Brain microvascular endothelial cell (primary cell): ENCODE measurements around the gene B4GALNT4.

ENCODE experiments used
- DNase-seq: peaks from one replicate; pipeline ENCODE4 v3.0.0-alpha.2; 2020
- H3K27ac ChIP-seq: fragments of 250-450 bp; sonication (Bioruptor Pico); 2 replicates; pipeline ENCODE4 v1.5.1; 2020; ENCODE audit warnings: mild to moderate bottlenecking, moderate library complexity
- H3K27me3 ChIP-seq: fragments of 250-450 bp; sonication (Bioruptor Pico); replicated peaks from 2 replicates; pipeline ENCODE4 v1.5.1; 2020; ENCODE audit warnings: mild to moderate bottlenecking
- H3K36me3 ChIP-seq: fragments of 250-450 bp; sonication (Bioruptor Pico); replicated peaks from 2 replicates; pipeline ENCODE4 v1.5.1; 2020; ENCODE audit warnings: mild to moderate bottlenecking
- H3K4me3 ChIP-seq: 2 replicates; pipeline ENCODE4 v1.5.1; 2011; ENCODE audit warnings: low read depth, mild to moderate bottlenecking, control low read depth, low read length, moderate library complexity
- CTCF ChIP-seq: IDR thresholded peaks from 2 replicates; pipeline ENCODE4 v1.5.1; 2011; ENCODE audit warnings: low read depth, mild to moderate bottlenecking, moderate library complexity, low read length, control low read depth, inconsistent platforms; ENCODE audit errors: missing control alignments
- in situ Hi-C: cut with HindIII; loops from 2 replicates; pipeline ENCODE4 v1.10.0; 2017; ENCODE audit warnings: low sequenced_read_pairs, low pct_ligation_motif_present

Gene B4GALNT4

GRCh38 chr11:417652-418342, 48.5 kb downstream of the B4GALNT4 start:
- in situ Hi-C loops, result no loop called here
- Histone ChIP-seq H3K4me3 (no peak overlapping the region), H3K27me3 (no peaks in the 10 kb centered on the region), H3K27ac (no peak overlapping the region), H3K36me3 (no peaks in the 10 kb centered on the region)
- DNase-seq, result no peak
- no peak for TF ChIP-seq CTCF

- Histone ChIP-seq H3K27me3 (no peaks in the 10 kb centered on the region), H3K27ac (no peak overlapping the region), H3K4me3 (no peak overlapping the region), H3K36me3 (no peaks in the 10 kb centered on the region)
- in situ Hi-C loops, result no loop called here
- no peak for DNase-seq
- TF ChIP-seq CTCF, result no peak
These were observed 49.3 kb downstream of the B4GALNT4 start for GRCh38 chr11:418343-419247.

GRCh38 chr11:419248-420005, 50.1 kb downstream of the B4GALNT4 start:
- Histone ChIP-seq H3K27ac (no peak overlapping the region), H3K27me3 (peaks cover 1% of the 10 kb centered on the region), H3K4me3 (no peak overlapping the region), H3K36me3 (no peaks in the 10 kb centered on the region)
- TF ChIP-seq CTCF, result no peak
- no peak for DNase-seq
- in situ Hi-C loops, result no loop called here

- no peak for TF ChIP-seq CTCF
- in situ Hi-C loops, result no loop called here
- DNase-seq, result no peak
These were observed 51.0 kb downstream of the B4GALNT4 start for GRCh38 chr11:420054-420910.

GRCh38 chr11:420911-421321, 51.6 kb downstream of the B4GALNT4 start:
- Histone ChIP-seq H3K27ac (no peak overlapping the region), H3K36me3 (no peaks in the 10 kb centered on the region), H3K27me3 (peaks cover 2% of the 10 kb centered on the region), H3K4me3 (no peak overlapping the region)
- no peak for DNase-seq
- in situ Hi-C loops, result no loop called here
- TF ChIP-seq CTCF, result no peak

More at GRCh38 chr11:420054-420910, 51.0 kb downstream of the B4GALNT4 start:
- Histone ChIP-seq H3K27me3 (peaks cover 2% of the 10 kb centered on the region), H3K4me3 (no peak overlapping the region), H3K27ac (no peak overlapping the region), H3K36me3 (no peaks in the 10 kb centered on the region)
